Uterine smooth muscle cell (primary cell): Measurements from ENCODE around the gene RRP9. TPM values are rescaled to one million over a fixed set of nuclear protein-coding genes. Genes with fewer than 3 reads are reported as not detected.

Experiments used
- total RNA-seq: library from RNA; depleted of rRNA; stranded (reverse); fragments of >200 nt; gene quantifications from 2 replicates; pipeline ENCODE4 v1.2.3, GENCODE V29; 2014

RRP9 gene
- total RNA-seq: 41.2 and 47.7 TPM in 2 replicates

GRCh38 chr3:51941798-51942602 lies at the start of gene RRP9, which contains the start of gene PARP3:
Gene RRP9 (minus strand): TSS chr3:51941904. CDS start chr3:51941867, 37 bp downstream.
Gene PARP3 (plus strand): TSS chr3:51942363. CDS start chr3:51943356, 993 bp downstream.

GRCh38 chr3:51982838-51983577 lies 41.3 kb upstream of the RRP9 start, which contains the start of gene ACY1:
Gene ACY1 (plus strand): TSS chr3:51983535. CDS start chr3:51984065, 530 bp downstream.

GRCh38 chr3:51974963-51975851 lies 33.5 kb upstream of the RRP9 start, which contains the start of gene ABHD14A:
Gene ABHD14A (plus strand): TSS chr3:51975064. CDS start chr3:51975136, 72 bp downstream.

GRCh38 chr3:51967384-51968169 lies 25.9 kb upstream of the RRP9 start, which contains the start of gene PCBP4:
Gene PCBP4 (minus strand): TSS chr3:51967454. CDS start chr3:51961240, 6,214 bp downstream.

GRCh38 chr3:51955175-51955892 lies 13.6 kb upstream of the RRP9 start, which contains the start of gene GPR62:
Gene GPR62 (plus strand): TSS chr3:51955381. CDS start chr3:51955653, 272 bp downstream.

Other genes with a start within 250 kb of the RRP9 start
- gene GRM2, start 234.8 kb downstream of the RRP9 start, total RNA-seq: under 0.01 TPM in 2 replicates
- not detected in 2 replicates for gene IQCF6, start 162.7 kb downstream of the RRP9 start, total RNA-seq
- gene IQCF2, start 80.3 kb downstream of the RRP9 start, total RNA-seq: not detected in 2 replicates
- not detected in 2 replicates for gene IQCF5, start 66.3 kb downstream of the RRP9 start, total RNA-seq
- gene IQCF1, start 38.6 kb downstream of the RRP9 start, total RNA-seq: not detected in 2 replicates
- gene PARP3, start 459 bp upstream of the RRP9 start, total RNA-seq: 17.6 and 23.5 TPM in 2 replicates
- gene GPR62, start 13.5 kb upstream of the RRP9 start, total RNA-seq: 0.12 TPM in 1 of 2 replicates, not detected in the other
- 38.6 and 40.1 TPM in 2 replicates for gene PCBP4, start 25.6 kb upstream of the RRP9 start, total RNA-seq
- 11.2 and 18.5 TPM in 2 replicates for gene ABHD14B, start 32.1 kb upstream of the RRP9 start, total RNA-seq
- gene ABHD14A, start 33.2 kb upstream of the RRP9 start, total RNA-seq: 3.0 and 10.7 TPM in 2 replicates
- 39.7 and 46.6 TPM in 2 replicates for gene ACY1, start 41.6 kb upstream of the RRP9 start, total RNA-seq
- gene RPL29, start 54.0 kb upstream of the RRP9 start, total RNA-seq: 767 and 1,154 TPM in 2 replicates
- gene DUSP7, start 114.7 kb upstream of the RRP9 start, total RNA-seq: 7.9 and 8.6 TPM in 2 replicates
- 9.4 and 24.8 TPM in 2 replicates for gene POC1A, start 212.5 kb upstream of the RRP9 start, total RNA-seq